ENCODE data around the gene CCDC146.
"Not testable (repeated sequence)": the region's sequence is repeated elsewhere in the genome, so short reads cannot be mapped to it uniquely, and the experiment has no call there.

CCDC146 gene

DNA sequence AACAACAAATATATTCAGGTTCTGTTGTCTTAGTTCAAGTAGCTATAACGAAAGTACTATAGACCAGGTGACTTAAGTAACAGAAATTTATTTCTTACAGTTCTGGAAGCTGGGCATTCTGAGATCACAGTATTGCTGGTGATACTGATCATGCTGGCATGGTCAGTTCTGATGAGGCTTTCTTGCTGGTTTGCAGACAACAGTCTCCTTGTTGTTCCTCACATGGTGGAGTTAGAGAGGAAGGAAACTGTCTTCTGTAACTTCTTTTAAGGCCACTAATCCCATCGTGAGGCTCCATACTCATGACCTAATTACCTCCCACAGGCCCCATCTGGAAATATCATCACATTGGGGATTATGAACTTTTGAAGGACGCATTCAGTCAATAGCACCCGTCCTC is 17.9 kb downstream of the CCDC146 start:
- DNase-seq (ENCODE audit: low read depth) = not testable (repeated sequence)

- peak; percentile 45 for DNase-seq (ENCODE audit: low read depth)
Measured at GRCh38 chr7:77152232-77152631, 29.8 kb downstream of the CCDC146 start.

GRCh38 chr7:77154917-77155464 is 32.6 kb downstream of the CCDC146 start:
- DNase-seq (ENCODE audit: low read depth) = not testable (repeated sequence)

GRCh38 chr7:77155601-77156377 is 33.4 kb downstream of the CCDC146 start:
- not testable (repeated sequence) for DNase-seq (ENCODE audit: low read depth)

DNA sequence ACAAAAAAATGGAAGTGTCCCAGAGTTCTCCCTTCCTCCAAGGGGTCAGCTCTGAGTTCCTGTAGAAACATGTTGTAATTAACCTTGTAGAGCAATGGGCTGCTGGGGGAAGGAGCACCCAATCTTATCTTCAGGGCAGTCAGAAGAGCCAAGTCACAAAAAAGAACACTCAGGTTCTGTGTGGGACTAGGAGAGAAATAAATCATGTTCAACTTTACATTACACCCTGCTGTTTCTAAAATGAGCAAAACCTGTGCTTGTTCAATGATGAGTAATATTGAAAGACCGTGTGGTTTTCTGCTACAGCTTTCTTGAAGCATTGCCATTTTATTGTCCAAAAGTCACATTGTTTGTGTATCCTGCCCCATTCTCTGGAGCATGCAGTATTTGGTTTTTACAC is 34.6 kb downstream of the CCDC146 start:
- not testable (repeated sequence) for DNase-seq (ENCODE audit: low read depth)

DNA sequence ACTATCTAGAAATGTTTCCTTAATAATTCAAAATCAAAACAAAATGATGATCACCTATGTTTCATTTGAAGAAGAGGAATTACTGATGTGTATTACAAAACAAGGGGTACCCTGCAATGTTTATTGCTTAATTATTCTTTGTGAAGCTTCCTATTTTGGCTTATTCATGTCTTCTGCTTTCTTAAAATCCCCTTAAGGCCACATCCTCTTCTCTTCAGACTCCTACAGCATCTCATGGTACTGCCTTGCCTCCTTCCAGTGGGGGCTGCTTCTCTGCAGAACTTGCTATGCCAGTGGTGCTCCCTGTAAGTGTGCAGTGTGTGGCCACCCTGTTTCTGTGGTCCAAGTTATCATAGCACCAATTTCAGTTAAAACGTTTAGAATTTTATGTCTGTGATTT is 35.0 kb downstream of the CCDC146 start:
- no peak for DNase-seq (ENCODE audit: low read depth)

DNA sequence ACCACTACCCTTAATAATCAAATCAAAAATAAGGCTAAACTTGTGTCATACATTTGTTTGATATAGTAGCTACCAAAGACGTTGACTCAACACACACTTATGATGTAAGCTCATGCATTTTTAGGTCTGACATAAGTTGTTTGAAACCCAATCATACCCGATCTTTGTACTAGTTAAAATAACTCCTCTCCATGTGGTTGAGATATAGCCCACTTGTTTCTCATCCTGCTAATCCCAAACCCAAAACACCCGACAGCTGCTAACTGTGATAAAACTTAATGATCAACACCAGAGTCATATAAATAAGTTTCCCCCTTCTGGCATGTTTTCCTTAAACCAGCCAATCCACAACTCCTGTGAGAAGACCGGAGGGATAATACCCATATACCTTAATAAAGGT is 48.7 kb downstream of the CCDC146 start:
- not testable (repeated sequence) for DNase-seq (ENCODE audit: low read depth)

DNA sequence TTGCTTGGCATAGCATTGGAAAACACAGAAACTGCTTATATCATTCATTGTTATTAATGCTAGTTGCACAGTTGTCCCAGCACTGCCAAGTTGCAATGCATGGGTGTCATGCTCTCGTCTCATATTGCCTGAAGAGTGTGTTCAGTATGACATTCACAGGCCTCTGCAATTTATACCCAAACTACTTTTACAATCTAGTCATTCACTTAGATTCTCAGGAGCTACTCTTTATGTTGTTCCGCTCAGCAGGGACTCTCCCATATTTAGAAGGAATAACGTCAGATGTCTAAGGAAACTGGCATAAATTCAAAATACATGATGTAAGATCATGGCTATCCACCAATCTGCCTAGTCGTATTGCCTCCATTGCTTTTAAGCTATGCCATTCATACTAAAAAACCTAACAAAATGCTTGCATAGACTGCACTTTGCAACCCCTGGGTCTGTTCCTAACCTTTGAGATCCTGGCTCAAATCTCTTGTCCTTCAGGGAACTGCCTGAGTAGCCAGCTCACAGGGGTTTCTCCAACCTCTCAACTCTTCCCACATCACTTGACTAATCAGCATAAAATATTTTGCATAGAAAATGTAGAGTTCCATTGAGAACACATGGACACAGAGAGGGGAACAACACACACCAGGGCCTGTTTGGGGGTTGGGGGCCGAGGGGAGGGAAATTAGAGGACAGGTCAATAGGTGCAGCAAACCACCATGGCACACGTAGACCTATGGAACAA is 50.2 kb downstream of the CCDC146 start:
- DNase-seq (ENCODE audit: low read depth) = not testable (repeated sequence)

DNA sequence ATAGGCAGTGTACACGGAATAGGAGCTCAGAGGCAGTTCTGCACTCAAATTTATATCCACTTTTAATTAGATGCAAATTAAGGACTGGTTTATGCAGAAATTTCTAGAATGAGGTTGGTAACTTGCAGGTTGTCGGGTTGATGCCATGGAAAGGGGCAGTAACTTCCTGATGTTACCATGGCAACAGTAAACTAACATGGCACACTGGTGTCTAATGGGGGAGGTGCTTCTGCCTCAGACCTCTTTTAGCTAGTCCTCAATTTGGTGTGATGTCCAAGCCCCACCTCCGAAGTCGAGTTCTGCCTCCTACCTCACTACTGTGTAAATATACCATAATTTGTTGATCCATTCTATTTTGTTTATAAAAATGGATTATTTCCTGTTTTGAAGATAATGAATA is 52.0 kb downstream of the CCDC146 start:
- not testable (repeated sequence) for DNase-seq (ENCODE audit: low read depth)

GRCh38 chr7:77175274-77175800 is 52.9 kb downstream of the CCDC146 start:
- DNase-seq (ENCODE audit: low read depth) = not testable (repeated sequence)

DNA sequence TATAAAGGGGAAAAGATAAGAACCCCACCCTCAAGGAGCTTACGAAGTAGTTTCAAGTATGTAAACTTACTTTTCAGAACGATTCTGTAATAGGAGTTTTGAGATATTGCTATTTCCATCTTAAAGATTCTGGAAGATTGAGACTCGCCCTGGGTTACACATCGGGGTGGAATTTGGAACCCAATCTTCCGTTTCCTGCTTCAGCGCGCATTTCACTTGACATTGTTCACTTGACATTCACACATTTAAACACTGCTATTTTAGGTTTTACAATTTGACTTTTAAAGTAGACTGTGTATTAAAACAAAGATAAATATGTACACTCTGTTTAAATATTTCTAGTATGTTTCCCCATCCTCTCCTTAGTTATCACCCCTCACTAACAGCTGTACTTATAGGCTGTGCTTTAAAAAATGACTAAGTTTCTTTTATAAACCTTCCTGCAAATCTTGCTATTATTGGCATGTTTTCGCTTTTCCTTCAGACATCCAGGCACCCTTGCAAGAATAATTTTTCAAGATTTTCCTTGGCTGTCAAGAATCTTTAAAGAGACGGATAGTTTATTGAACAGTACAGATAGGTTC is 55.0 kb downstream of the CCDC146 start:
- not testable (repeated sequence) for DNase-seq (ENCODE audit: low read depth)

- DNase-seq (ENCODE audit: low read depth) = not testable (repeated sequence)
Measured at GRCh38 chr7:77178024-77178423, 55.6 kb downstream of the CCDC146 start.

DNA sequence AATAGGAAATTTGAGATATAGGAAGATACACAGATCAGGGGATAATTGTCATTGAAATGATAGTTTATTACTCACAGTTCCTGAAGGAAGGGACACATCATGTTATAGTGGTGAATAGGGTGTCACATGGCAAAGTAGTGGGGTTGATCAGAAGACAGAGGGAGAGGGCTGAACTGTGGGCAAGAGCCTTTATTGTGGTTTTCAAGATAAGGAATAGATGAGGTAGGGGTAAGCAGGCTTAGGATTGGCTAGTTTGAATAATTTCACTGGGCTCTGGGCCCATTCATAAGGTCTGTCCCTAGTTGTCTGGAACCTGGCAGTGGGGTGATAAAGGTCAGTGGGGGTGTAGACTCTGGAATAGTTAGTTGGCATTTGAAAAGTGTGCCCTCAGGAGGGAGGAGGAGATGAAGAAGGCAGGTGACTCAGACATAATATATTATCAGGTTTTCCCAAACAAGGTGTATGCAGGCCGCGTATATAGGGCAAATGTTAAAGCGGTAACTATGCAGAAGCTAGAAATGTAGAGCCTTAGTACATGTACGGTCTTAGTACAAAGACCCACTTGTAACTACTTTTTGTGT is 58.7 kb downstream of the CCDC146 start:
- no peak for DNase-seq (ENCODE audit: low read depth)

DNA sequence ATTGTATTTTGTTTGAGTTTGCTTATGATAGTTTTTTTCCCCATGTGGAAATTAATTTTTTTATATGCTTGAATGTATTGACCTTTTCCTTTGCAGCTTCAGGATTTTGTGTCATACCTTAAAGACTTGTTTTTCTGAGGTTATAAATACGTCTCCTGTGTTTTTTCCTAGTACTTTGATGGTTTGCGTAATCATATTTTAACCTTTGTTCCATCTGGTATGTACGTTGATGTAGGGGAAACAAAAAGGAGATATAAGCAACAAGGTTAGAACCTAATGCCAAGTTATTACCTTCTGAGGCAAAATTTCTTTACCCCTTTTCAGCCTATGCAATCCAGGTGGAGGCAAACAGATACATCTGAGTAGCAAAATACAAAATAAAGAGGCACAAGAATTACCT is 59.3 kb downstream of the CCDC146 start:
- DNase-seq (ENCODE audit: low read depth) = no peak

DNA sequence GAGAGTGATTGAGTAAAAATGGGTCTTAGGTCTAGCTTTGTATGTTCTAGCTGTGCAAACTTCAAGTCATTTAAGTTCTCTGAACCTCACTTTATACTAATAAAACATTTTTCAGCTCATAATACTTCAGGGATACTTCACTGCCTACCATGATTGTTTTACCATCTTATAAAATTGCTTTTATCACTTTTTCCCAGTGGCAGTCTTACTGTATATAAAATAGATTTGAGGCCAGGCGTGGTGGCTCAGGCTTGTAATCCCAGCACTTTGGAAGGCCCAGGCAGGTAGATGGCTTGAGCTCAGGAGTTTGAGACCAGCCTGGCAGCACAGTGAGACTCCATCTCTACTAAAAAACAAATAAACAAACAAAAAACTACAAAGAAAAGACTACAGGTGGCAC is 59.8 kb downstream of the CCDC146 start:
- no peak for DNase-seq (ENCODE audit: low read depth)

- DNase-seq (ENCODE audit: low read depth) = no peak
Measured at GRCh38 chr7:77184463-77184862, 62.0 kb downstream of the CCDC146 start.

- DNase-seq (ENCODE audit: low read depth) = no peak
Measured at GRCh38 chr7:77184990-77185389, 62.6 kb downstream of the CCDC146 start.

DNA sequence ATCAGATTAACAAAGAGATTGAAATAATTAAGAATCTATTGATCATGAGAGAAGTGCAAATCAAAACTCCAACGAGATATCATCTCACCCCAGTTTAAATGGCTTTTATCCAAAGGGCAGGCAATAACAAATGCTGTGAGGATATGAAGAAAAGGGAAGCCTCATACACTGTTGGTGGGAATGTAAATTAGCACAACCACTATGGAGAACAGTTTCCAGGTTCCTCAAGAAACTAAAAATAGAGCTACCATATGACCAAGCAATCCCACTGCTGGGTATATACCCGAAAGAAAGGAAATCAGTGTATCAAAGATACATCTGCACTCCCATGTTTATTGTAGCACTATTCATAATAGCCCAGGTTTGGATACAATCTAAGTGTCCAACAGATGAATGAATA is 63.5 kb downstream of the CCDC146 start:
- no peak for DNase-seq (ENCODE audit: low read depth)

- DNase-seq (ENCODE audit: low read depth) = no peak
Measured at GRCh38 chr7:77188731-77189437, 66.5 kb downstream of the CCDC146 start.

GRCh38 chr7:77197141-77197540 is 74.7 kb downstream of the CCDC146 start:
- no peak for DNase-seq (ENCODE audit: low read depth)
